GM18526 (cell line): ENCODE results near the gene RPS19.
A peak's percentile ranks its signal among the peaks of the same experiment; 100 is the strongest.

ENCODE experiments used
- POLR2A ChIP-seq: IDR thresholded peaks from 3 replicates; pipeline ENCODE4 v1.6.1; 2011; ENCODE audit not compliant: insufficient read length; ENCODE audit errors: extremely low read depth

RPS19 gene

DNA sequence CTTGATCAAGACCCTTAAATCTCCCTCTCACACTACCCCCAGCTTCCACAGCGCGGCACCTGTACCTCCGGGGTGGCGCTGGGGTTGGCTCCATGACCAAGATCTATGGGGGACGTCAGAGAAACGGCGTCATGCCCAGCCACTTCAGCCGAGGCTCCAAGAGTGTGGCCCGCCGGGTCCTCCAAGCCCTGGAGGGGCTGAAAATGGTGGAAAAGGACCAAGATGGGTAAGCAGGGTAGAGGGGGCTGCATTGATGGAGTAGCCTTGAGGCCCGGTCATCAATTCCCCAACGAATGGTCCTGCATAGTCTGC is 8.9 kb downstream of the RPS19 start:
- no peak for TF ChIP-seq POLR2A

DNA sequence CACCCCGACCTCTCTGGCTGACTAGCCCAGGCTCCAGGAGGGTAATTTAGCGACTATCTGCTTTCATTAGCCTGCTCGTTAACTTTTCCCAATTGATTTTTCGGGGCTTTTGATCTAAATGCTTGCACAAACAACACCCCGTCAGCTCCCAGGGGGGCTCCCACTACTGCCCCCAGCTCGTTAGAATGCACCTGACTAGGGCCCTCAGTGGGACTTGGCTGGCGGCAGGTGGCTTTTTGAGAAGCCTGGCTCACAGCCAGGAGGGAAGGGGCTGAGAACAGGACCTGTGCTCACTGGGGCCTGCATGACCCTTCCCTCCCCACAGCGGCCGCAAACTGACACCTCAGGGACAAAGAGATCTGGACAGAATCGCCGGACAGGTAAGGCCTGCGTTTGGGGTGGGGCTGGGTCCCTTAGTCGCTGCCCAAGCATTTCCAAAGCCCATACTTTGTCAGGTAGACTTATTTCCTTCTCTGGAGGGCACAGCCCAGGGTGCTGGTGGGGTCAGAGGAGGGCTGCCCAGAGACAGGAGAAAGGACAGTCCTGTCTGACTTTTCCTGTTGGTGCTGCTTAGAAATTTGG is 9.4 kb downstream of the RPS19 start:
- TF ChIP-seq POLR2A, result peak; percentile 20

DNA sequence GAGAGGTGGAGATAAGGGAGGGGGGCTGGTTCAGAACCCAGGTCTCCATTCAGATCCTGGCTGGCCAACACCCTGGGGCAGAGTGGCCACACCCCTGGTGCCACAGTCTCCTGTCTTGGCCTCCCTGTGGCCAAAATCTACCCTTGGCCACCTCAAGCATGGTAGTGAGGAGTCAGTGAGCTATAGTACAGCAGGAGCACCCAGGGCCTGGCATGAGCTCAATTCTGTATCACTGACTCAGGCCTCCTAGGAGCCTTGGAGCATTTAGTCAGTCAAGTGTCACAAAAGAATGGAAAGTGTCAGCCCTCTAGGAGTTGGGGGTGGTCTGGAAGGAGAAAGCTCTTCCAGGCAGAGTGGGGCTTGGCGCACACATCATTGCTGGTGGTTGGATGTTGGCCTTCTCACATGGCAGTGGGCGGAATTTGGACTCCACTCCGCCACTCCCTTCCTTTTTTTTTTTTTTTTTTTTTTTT is 10.4 kb downstream of the RPS19 start:
- TF ChIP-seq POLR2A, result no peak

DNA sequence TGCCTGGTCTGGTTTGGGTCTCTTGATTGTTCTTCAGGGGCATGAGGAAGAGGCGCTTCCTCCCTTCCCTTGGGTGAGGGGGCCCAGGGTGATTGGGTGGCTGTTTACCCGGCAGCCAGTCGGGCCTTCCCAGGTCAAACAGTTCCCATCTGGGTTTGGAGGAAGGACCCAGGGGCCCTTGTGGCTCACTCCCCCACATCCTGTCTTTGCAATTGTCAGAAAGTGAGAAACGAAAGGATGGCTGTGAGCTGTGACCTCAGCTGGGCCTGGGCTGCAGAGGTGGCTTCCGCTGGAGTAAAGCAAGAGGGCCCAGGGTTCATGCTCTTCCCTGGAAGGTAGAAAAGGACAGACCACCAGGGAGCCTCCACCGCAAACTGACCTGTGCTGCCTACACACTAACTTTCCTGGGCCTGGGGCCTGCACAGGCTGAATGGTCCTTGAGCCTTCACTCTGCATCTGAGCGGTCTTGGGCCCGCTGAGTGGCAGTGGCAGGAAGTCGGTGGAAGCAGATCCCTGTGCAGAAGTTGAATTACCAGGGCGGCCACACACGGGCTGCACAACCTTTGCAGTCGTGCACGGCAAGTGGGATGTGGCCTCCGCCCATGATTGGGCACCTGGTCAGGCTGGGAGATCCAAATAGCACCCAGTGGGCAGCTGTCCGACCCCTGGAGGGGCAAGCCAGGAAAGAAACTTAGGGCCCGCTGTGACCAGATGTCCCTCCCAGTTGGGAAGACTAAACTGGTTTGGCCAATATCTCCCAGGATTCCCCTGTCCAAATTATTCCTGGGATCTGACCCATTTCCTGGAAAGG is 11.7 kb downstream of the RPS19 start:
- TF ChIP-seq POLR2A, result peak; percentile 46

DNA sequence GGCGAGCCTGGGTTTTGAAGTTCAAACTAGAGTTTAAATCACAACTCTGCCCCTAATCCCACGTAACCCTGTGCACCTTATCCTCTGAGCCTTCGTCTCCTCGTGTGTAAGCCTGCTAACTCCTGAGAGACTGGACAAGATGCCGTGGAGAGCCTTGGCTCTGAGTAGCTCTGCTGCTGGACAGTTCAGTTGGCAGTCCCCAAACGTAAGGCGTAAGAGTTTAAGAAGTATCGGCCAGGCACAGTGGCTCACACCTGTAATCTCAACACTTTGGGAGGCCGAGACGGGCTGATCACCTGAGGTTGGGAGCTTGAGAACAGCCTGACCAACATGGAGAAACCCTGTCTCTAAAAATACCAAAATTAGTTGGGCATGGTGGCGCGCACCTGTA is 12.3 kb downstream of the RPS19 start:
- no peak for TF ChIP-seq POLR2A

DNA sequence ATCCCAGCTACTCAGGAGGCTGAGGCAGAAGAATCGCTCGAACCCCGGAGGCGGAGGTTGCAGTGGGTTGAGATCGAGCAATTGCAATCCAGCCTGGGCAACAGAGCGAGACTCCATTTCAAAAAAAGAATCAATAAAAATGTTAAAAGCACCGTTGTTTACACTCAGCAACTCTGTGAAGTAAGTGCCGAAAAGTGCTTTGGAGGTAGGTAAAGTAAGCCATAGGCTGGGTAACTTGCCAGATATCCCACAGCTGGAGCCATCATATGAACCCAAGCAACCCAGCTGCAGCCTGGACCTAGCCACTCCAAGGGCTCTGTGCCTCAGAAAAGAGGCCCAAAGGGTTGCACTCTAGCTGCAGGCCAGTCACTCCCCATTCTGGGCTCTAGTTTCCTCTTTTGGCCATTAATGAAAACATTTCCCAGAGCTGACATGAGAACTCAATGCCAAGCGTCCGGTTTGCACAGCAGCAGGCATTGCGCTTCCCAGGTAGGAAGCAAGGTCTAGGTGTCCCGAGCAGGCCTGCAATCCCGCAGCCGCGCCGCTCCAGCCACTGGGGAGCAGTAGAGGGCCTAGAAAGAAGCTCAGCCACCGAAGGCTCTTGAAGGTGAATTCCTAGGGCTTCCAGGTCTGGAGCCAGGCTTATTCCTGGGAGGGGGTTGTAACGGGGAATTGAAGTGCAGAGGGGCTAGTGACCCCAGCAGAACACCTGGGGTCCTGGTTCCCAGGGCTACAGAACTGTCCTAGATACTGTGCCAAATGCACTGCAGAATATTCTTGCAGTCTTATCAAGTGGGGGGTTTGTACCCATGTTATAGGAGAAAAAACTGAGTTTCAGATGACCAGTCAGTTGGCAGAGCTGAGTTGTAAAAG is 13.0 kb downstream of the RPS19 start:
- no peak for TF ChIP-seq POLR2A

DNA sequence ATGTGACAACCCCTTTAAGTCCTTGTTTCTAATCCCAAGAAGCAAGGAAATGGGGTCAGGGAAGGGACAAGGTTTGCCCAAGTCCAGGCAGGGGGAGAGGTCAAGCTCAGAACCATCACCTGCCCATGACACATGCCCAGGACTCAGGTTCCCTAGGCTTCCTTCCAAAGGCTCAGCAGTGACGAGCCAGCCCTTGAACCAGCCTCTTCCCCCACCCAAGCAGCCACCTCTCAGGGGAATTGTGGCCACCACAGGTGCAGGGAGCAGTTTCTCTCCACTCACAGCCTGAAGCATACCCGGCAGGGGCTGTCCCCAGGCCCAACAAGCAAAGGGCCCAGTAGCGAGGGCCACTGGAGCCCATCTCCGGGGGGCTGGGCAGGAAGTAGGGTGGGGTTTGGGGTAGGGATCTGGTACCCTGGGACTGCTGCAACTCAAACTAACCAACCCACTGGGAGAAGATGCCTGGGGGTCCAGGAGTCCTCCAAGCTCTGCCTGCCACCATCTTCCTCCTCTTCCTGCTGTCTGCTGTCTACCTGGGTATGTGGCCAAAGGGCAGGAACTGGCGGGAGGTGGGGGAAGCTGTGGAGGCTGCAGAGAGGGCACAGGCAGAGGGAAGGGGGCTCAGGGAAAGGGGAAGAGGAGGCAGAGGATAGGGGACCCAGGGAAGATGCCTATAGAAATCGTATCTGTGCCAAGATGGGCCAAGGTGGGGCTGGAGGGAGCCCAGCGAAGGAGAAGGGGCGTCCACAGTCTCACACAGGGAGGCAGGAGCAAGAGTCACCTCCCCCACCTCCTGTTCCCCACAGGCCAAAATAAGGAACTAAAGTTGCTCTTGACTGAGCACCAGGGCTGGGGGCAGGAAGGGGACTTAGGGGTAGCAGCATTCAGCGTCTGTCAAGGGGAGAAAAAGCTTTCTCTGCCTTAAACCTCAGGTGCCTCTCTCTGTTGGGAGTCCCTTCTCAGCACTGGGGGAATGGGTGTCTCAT is 17.1 kb downstream of the RPS19 start, which contains the start of gene CD79A:
Gene CD79A, plus strand, starts transcription at position 433 of the 986 bp plus-strand sequence. Its CDS starts 26 bp downstream, at position 459.
- TF ChIP-seq POLR2A, result peak; percentile 73

DNA sequence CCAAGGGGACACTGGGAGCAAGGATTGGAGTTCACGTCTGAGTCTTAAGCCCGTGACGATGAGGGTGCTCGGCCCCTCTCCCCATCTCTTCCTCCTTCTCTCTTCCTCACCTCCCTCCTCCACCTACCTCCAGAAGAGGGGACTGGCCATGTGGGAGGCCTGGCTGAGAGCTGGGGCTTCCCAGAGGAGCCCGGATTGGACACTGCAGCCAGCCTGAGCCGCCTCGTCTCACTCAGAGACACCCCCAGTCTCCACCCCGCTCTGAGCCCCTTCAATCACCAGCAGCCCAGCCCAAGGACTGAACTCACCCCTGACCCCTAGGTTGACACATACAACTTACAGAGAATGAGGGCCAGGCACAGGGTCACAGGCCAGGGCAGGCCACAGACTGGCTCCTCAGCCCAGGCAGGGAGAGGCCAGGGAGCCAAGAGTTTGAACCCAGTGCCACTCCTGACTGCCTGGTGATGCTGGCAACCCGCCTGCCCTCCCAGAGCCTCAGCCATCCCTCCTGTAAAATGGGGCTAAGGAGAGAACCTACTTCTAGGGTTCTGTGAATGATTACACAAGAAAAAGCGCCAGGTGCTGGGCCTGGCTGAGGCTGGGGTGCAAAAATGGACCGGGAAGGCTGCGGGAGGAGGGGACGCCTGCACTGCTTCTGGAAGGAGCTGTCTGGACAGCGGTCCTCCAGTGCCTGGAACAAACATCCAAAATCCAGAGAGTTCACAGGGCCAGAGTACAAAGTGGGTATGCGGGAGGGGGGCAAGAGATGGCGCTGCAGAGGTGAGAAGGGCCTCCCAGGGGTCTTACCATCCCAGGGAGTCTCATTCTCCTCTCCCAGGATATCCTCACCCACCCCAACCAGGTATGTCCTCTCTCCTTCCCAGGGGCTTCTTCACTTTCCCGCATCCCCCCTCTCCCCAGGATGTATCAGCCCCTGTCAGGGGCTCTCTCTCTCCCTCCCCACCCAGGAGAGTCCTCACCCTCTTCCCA is 18.2 kb downstream of the RPS19 start:
- TF ChIP-seq POLR2A, result peak; percentile 53

DNA sequence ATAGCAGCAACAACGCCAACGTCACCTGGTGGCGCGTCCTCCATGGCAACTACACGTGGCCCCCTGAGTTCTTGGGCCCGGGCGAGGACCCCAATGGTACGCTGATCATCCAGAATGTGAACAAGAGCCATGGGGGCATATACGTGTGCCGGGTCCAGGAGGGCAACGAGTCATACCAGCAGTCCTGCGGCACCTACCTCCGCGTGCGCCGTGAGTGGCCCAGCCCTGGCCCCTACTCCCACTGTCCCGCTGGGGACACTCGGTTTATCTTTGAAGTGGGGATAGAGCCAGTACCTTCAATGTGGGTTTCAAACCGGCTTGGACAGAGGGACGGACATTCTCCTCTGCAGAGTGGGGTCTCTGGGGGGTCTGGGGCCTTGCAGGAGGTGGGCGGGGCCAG is 19.0 kb downstream of the RPS19 start:
- no peak for TF ChIP-seq POLR2A

DNA sequence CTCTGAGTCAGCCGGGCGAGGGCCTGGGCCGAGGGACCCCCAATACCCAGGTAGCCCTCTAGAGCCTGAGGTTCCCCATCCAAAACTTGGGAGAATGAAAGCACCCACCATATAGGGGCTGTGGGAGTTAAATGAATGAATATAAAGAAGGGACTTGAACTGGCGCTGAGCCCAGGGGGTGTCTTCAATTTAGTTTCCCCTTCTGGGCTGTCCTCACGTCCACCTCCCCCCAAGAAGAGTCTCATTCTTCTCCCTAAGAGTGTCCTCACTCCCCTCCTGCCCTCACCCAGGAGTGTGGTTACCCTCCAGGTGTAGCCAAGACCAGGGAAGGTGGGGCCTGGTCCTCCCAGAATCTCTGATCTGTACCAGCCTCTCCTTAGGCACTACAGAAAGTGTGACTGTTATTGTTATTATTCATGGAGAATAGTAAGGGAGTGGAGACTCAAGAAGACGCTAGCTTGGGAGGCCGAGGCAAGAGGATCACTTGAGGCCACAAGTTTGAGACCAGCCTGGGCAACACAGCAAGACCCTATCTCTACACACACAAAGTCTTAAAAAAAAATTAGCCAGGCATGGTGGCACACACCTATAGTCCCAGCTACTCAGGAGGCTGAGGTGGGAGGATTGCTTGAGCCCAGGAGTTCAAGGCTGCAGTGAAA is 19.7 kb downstream of the RPS19 start:
- TF ChIP-seq POLR2A, result no peak

DNA sequence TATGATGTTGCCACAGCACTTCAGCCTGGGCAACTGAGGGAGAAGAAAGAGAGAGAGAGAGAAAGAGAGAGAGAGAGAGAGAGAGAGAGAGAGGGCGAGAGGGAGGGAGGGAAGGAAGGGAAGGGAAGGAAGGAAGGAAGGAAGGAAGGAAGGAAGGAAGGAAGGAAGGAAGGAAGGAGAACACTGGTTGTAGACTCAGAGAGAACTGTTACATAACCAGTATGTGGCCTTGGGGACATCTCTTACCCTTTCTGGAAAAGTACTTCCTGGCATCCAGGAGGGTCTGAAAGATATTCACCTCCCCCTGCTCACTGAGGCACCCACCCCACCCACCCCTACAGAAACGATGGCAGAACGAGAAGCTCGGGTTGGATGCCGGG is 20.3 kb downstream of the RPS19 start:
- TF ChIP-seq POLR2A, result no peak

DNA sequence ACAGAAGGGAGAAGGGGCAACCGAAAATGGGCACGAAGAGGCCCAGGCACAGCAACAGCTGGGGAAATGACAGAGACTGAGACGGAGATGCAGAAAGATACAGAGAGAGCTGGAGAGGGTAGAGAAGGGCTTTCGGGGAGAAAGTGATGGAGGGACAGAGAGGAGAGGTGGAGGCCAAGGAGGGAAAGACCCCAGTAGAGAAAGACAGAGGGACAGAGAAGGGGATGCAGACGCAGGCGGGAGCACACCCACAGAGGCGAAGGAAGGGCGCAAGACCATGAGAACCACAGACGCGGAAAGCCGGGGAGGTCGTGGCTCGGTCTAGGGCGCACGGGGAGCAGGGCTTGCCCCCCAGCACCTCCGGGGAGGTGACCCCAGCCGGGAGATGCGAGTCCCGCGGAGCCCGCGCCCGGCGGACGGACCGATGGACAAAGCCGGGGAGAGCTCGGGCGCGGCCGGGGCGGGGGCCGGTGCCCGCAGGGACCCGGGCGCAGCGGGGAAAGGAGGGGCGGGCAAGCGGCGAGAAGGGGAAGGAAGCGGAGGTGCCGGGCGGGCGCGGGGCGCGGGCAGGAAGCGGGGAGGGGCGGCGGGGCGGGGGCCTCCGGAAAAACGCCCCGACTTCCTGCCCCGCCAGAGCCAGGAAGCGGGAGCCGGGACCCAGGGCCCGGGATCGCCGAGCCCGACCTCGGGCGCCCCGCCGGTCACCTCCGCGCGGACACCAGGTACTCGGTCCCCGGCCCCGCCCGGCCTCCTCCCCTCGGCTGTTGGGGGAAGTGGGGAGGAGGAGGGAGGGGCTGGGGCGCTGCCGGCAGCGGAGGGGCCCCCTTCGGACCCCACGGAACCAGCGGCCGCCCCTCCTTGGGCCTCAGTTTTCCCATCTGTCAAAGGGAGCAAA is 22.8 kb downstream of the RPS19 start, which contains the start of gene ARHGEF1:
Gene ARHGEF1, plus strand, starts transcription at position 617 of the 895 bp plus-strand sequence. CDS start 4,899 bp downstream, outside the sequence.
- TF ChIP-seq POLR2A, result peak; percentile 39
